ENCODE results near the gene GDNF. TPM values are rescaled to one million over a fixed set of nuclear protein-coding genes. Genes with fewer than 3 reads are reported as not detected.

The GDNF gene
- total RNA-seq, 1 donor from 2014 or later = 1.1 TPM

- TF ChIP-seq CTCF (IDR thresholded peaks at IDR 0.05) = no peak
- Mint-ChIP-seq H3K27me3 (ENCODE audit: low read depth) (no peaks in the 10 kb centered on the region), H3K9me3 (ENCODE audit: low read depth) (no peaks in the 10 kb centered on the region), H3K27ac (ENCODE audit: unreplicated experiment) (no peak overlapping the region), H3K36me3 (ENCODE audit: low read depth) (no peaks in the 10 kb centered on the region), H3K4me1 (ENCODE audit: low read depth) (peaks cover 10% of the 10 kb centered on the region), H3K4me3 (ENCODE audit: unreplicated experiment) (no peak overlapping the region)
- no peak for DNase-seq (ENCODE audit: low spot score)
Observed at GRCh38 chr5:37816331-37816730, 23.5 kb downstream of the GDNF start.

GRCh38 chr5:37815913-37816312, 23.9 kb downstream of the GDNF start:
- Mint-ChIP-seq H3K27me3 (ENCODE audit: low read depth) (no peaks in the 10 kb centered on the region), H3K9me3 (ENCODE audit: low read depth) (no peaks in the 10 kb centered on the region), H3K4me1 (ENCODE audit: low read depth) (peaks cover 10% of the 10 kb centered on the region), H3K27ac (ENCODE audit: unreplicated experiment) (no peak overlapping the region), H3K4me3 (ENCODE audit: unreplicated experiment) (no peak overlapping the region), H3K36me3 (ENCODE audit: low read depth) (no peaks in the 10 kb centered on the region)
- no peak for DNase-seq (ENCODE audit: low spot score)
- TF ChIP-seq CTCF (IDR thresholded peaks at IDR 0.05) = no peak

GRCh38 chr5:37814699-37815098, 25.1 kb downstream of the GDNF start:
- H3K4me1 Mint-ChIP-seq (ENCODE audit: low read depth) = peaks cover 14% of the 10 kb centered on the region
- DNase-seq (ENCODE audit: low spot score) = no peak
- H3K27ac Mint-ChIP-seq (ENCODE audit: unreplicated experiment) = no peak overlapping the region
- TF ChIP-seq CTCF (IDR thresholded peaks at IDR 0.05) = no peak
- H3K27me3 Mint-ChIP-seq (ENCODE audit: low read depth) = no peaks in the 10 kb centered on the region
- H3K4me3 Mint-ChIP-seq (ENCODE audit: unreplicated experiment) = no peak overlapping the region
- no peaks in the 10 kb centered on the region for H3K36me3 Mint-ChIP-seq (ENCODE audit: low read depth)
- no peaks in the 10 kb centered on the region for H3K9me3 Mint-ChIP-seq (ENCODE audit: low read depth)

GRCh38 chr5:37812365-37812764, 27.5 kb downstream of the GDNF start:
- H3K4me1 Mint-ChIP-seq (ENCODE audit: low read depth) = peaks cover 14% of the 10 kb centered on the region
- H3K36me3 Mint-ChIP-seq (ENCODE audit: low read depth) = no peaks in the 10 kb centered on the region
- no peak overlapping the region for H3K27ac Mint-ChIP-seq (ENCODE audit: unreplicated experiment)
- TF ChIP-seq CTCF (IDR thresholded peaks at IDR 0.05) = no peak
- DNase-seq (ENCODE audit: low spot score) = no peak
- H3K4me3 Mint-ChIP-seq (ENCODE audit: unreplicated experiment) = no peak overlapping the region
- H3K27me3 Mint-ChIP-seq (ENCODE audit: low read depth) = no peaks in the 10 kb centered on the region
- H3K9me3 Mint-ChIP-seq (ENCODE audit: low read depth) = no peaks in the 10 kb centered on the region

- Mint-ChIP-seq H3K36me3 (ENCODE audit: low read depth) (no peaks in the 10 kb centered on the region), H3K4me3 (ENCODE audit: unreplicated experiment) (no peak overlapping the region), H3K4me1 (ENCODE audit: low read depth) (peaks cover 12% of the 10 kb centered on the region), H3K9me3 (ENCODE audit: low read depth) (no peaks in the 10 kb centered on the region), H3K27me3 (ENCODE audit: low read depth) (no peaks in the 10 kb centered on the region), H3K27ac (ENCODE audit: unreplicated experiment) (no peak overlapping the region)
- no peak for TF ChIP-seq CTCF (IDR thresholded peaks at IDR 0.05)
- DNase-seq (ENCODE audit: low spot score) = no peak
Observed at GRCh38 chr5:37811866-37812265, 28.0 kb downstream of the GDNF start.
